OCI-M1 (cell line): ENCODE measurements around the gene TSLP.

ENCODE experiments used
- DNase-seq: peaks from one replicate; lab custom pipeline; 2025; lab: John Stamatoyannopoulos, UW

TSLP gene

DNA sequence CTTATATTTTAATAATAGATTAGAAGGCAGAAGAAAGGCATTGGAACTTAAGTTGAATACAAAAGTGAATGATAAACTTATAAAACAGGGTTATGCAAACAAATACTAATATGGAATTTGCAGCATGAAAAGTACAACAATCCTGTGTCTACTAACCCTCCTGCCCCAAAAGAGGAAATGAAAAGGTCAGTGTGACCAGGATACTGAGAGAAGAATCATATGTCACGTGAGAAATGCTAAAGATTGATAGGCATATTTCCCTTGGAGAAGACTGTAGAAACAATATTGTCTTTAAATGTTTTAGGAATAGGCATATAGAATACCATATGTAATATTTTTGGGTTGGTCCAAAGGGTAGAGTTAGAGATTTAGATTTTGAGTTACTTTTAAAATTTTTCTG is 24.5 kb downstream of the TSLP start:
- DNase-seq = no peak

DNA sequence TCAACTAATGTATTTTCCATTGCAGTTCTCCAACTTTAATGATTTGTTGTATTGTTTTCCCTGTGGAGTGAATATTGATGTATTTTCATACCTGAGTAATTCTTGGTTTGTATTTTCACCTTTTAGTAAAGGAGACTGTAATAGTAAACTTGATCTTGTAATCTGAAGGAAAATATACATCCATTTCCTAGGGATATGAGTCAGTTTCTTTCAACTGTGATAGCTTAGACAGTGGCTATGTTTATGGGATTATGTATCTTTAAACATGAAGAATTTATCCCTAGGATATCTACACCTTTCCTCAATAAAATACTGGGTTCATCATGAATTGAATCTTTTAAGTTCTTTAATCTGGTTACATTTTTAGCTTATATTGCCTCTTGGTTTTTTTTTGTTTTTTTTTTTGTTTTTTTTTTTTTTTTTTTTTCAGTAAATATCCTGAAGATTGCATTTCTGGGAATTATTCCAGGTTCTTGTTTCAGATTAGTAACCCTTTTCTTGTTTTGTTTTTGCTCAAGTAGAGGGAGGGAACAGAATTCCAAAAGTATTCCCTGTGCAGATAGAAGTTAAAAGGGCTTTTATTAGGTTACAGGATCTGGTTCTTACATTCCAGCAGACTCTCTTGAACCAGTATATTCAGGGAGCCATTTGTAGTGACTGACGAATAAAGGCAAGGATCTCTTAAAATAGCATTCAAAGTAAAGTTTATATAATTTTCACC is 27.7 kb downstream of the TSLP start:
- DNase-seq = no peak

GRCh38 chr5:111106320-111106948 is 34.9 kb downstream of the TSLP start:
- no peak for DNase-seq

GRCh38 chr5:111107371-111107770 is 35.9 kb downstream of the TSLP start:
- no peak for DNase-seq

DNA sequence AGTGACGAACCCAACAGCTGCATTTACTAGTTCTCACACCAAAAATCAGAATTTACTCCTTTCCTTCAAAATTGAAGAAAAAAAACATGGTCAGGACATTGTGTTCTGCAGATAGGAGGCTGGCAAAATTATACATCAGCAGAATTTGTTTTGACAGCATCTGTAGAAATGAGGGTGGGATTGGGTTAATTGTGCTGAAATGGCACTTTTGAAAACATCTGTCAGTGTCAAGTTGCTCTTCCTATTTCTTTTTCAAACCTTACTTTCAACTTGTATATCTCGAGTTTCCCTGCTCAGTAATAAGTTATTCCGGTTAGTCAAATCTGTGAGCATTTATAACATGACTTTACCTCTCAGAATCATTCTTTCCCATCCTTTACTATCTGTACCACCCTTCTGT is 40.4 kb downstream of the TSLP start:
- no peak for DNase-seq

- no peak for DNase-seq
These were observed 42.2 kb downstream of the TSLP start for GRCh38 chr5:111113678-111114077.

- no peak for DNase-seq
These were observed 43.7 kb downstream of the TSLP start for GRCh38 chr5:111115229-111115628.

DNA sequence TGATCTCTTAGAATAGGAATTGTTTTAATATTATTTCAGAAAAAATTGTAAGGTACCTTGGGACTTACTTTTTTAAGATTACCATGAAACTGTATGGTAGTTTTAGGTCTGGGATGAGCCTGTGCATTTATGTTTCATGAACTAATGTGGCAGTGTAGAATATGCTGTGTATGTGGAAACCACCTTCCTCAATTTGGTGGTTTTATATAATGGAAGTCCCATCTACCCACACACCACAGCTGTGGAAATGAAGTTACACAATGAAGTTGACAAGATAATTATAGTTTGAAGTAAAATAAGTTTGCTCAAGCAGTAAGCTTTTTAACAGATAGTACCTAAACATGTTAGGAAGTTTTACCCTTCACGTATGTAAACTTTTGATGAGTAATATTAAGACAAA is 45.0 kb downstream of the TSLP start:
- peak; percentile 40 for DNase-seq

DNA sequence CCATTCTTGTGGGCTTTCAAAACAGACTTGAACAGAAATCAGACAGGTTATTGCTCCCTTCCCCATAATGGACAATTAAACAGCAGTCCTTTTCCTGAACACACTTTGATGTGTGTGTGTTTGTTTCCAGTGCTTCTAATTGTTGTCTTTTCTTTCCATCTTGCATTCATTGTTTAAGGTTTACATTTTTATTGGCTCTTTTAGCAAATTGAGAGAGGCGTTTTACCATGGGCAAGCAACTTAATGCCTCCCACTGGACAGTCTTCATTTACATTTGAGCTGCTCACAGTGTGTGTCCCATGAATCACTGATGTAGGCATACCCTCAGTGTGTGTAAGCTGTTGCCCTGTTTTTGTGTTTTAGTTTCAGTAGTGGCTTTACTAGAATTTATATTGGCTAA is 45.6 kb downstream of the TSLP start:
- DNase-seq = no peak

- no peak for DNase-seq
These were observed 47.7 kb downstream of the TSLP start for GRCh38 chr5:111119221-111119620.

GRCh38 chr5:111119856-111120255 is 48.3 kb downstream of the TSLP start:
- DNase-seq = no peak

DNA sequence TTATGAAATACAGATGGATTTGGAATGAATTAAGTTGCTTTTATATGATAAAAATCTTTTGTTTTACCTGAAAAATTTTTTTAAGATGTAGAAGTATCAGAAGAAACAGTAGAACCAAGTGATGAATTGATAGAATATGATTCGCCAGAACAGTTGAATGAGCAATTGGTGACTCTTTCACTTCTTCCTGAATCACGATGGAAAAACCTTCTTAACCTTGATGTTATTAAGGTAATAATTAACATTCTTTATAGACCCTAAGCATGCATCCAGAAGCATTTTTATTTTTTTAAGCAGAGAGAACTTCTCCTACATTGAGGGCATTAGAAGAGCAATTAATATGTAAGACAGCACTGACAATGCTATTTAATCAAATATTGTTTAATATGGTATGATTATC is 49.4 kb downstream of the TSLP start:
- no peak for DNase-seq

DNA sequence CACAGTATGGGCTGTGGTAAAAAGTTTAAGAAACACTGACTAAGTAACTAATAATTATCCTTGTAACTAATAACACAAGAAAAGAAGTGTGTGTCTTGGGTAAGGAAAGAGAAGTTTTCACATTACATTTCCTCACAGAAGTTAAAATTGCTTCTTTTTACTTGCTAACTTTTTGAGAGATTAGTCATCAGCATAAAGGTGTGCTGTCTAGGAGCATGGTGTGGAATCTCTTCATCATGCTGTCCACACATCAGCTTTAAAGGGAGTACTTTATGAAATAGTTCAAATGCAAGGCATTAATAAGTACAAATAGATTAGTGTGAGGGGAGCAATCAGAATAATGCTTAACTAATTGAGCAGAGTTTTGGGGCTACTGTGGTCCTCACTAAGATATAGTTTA is 50.4 kb downstream of the TSLP start:
- no peak for DNase-seq

GRCh38 chr5:111122398-111122797 is 50.9 kb downstream of the TSLP start:
- no peak for DNase-seq

DNA sequence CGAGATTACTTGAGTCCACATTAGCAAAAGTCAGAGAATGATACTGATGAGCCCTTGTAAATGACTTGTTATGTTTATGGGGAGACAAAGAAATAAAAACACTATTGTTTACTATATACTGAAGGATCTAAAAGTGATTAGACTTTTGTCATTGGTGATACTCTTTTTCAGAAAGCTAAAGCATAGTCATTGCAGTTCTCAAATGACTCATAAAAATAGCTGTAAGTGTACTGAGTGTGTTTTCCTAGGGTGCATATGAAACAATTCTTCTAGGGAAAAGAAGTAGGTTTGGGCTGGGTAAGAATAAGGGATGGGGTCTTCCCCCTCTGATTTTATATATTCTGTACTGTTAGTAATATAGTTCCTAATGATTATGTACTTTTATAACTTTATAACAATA is 53.3 kb downstream of the TSLP start:
- DNase-seq = no peak

GRCh38 chr5:111126896-111127295 is 55.4 kb downstream of the TSLP start:
- no peak for DNase-seq
